IMR-90 (cell line): ENCODE measurements around the gene PARP2. TPM values are rescaled to one million over a fixed set of nuclear protein-coding genes. Genes with fewer than 3 reads are reported as not detected.

Experiments
- ATAC-seq: fragments of 200-7000 bp; cut with Tn5 transposase; 2 replicates; pipeline ENCODE4 v1.9.1; 2020; ENCODE audit warnings: low read depth, mild to moderate bottlenecking, moderate library complexity
- BruUV-seq: library from RNA; stranded (reverse); fragments of 400-500 nt; replicated peaks from 2 replicates; lab custom pipeline; 2021; lab: Mats Ljungman, UMichigan
- CTCF ChIA-PET: fragments of 300-600 bp; formaldehyde crosslinking; extraction: SDS; loops from one replicate; lab custom pipeline; 2021; ENCODE audit warnings: antibody characterized with exemption; lab: Yijun Ruan, JAX
- POLR2A ChIA-PET: fragments of 300-600 bp; sonication (Branson Sonifier 250); formaldehyde crosslinking; loops from one replicate; lab custom pipeline; 2022; ENCODE audit warnings: antibody characterized with exemption; ENCODE audit not compliant: unreplicated experiment; lab: Charles Lee
- DNase-seq: peaks from one replicate; pipeline ENCODE4 v3.0.0; 2013
- H2AFZ ChIP-seq: replicated peaks from 2 replicates; pipeline ENCODE3; 2013; ENCODE audit warnings: low read length, mild to moderate bottlenecking; ENCODE audit not compliant: poor library complexity
- H2AK5ac ChIP-seq: 2 replicates; pipeline ENCODE4 v1.6.1; 2013; ENCODE audit warnings: low read depth, low read length, inconsistent platforms
- H2AK9ac ChIP-seq: replicated peaks from 2 replicates; pipeline ENCODE3; 2013; ENCODE audit warnings: mild to moderate bottlenecking, low read depth, low read length, moderate library complexity; ENCODE audit not compliant: poor library complexity
- H2BK120ac ChIP-seq: 2 replicates; pipeline ENCODE4 v1.6.1; 2013; ENCODE audit warnings: low read depth, low read length, inconsistent platforms
- H2BK15ac ChIP-seq: 3 replicates; pipeline ENCODE4 v1.6.1; 2013; ENCODE audit warnings: low read depth, low read length, inconsistent platforms
- H2BK20ac ChIP-seq: 2 replicates; pipeline ENCODE4 v1.6.1; 2013; ENCODE audit warnings: low read depth, mild to moderate bottlenecking, inconsistent platforms, low read length, moderate library complexity
- H2BK5ac ChIP-seq: 2 replicates; pipeline ENCODE4 v1.6.1; 2013; ENCODE audit warnings: mild to moderate bottlenecking, low read depth, low read length, inconsistent platforms; ENCODE audit not compliant: poor library complexity, severe bottlenecking
- H3K14ac ChIP-seq: replicated peaks from 2 replicates; pipeline ENCODE4 v1.6.1; 2013; ENCODE audit warnings: low read depth, low read length, inconsistent platforms
- H3K18ac ChIP-seq: 2 replicates; pipeline ENCODE4 v1.6.1; 2013; ENCODE audit warnings: low read depth, low read length, control low read depth
- H3K23ac ChIP-seq: 2 replicates; pipeline ENCODE4 v1.6.1; 2013; ENCODE audit warnings: low read depth, low read length, inconsistent platforms
- H3K27ac ChIP-seq: 2 replicates; pipeline ENCODE4 v1.5.1; 2013; ENCODE audit warnings: mild to moderate bottlenecking, control low read depth, low read length; ENCODE audit not compliant: insufficient read depth
- H3K27me3 ChIP-seq: 2 replicates; pipeline ENCODE4 v1.6.1; 2013; ENCODE audit warnings: low read length; ENCODE audit not compliant: control insufficient read depth, insufficient read depth
- H3K36me3 ChIP-seq: 2 replicates; pipeline ENCODE4 v1.6.1; 2013; ENCODE audit warnings: low read length, mixed read lengths; ENCODE audit not compliant: control insufficient read depth, insufficient read depth
- H3K4ac ChIP-seq: 2 replicates; pipeline ENCODE4 v1.6.1; 2013; ENCODE audit warnings: low read depth, low read length, inconsistent platforms
- H3K4me1 ChIP-seq: 2 replicates; pipeline ENCODE4 v1.6.1; 2013; ENCODE audit warnings: low read length, mixed read lengths; ENCODE audit not compliant: control insufficient read depth, insufficient read depth
- H3K4me2 ChIP-seq: 2 replicates; pipeline ENCODE4 v1.6.1; 2013; ENCODE audit warnings: low read depth, mild to moderate bottlenecking, control low read depth, low read length, moderate library complexity
- H3K4me3 ChIP-seq: 2 replicates; pipeline ENCODE4 v1.5.1; 2013; ENCODE audit warnings: low read depth, mild to moderate bottlenecking, control low read depth, low read length, moderate library complexity; ENCODE audit not compliant: insufficient read depth
- H3K56ac ChIP-seq: 2 replicates; pipeline ENCODE4 v1.6.1; 2013; ENCODE audit warnings: low read length, inconsistent platforms; ENCODE audit not compliant: insufficient read depth; ENCODE audit errors: extremely low read depth
- H3K79me1 ChIP-seq, 2 experiments: 2 replicates each; pipeline ENCODE4 v1.6.1; 2013; ENCODE audit warnings: low read length in 2 of 2, inconsistent platforms in 1 of 2, low read depth in 1 of 2
- H3K9ac ChIP-seq: 2 replicates; pipeline ENCODE4 v1.6.1; 2013; ENCODE audit warnings: low read depth, low read length, control low read depth
- H3K9me1 ChIP-seq: 2 replicates; pipeline ENCODE4 v1.6.1; 2013; ENCODE audit warnings: low read length, inconsistent platforms; ENCODE audit not compliant: insufficient read depth
- H3K9me3 ChIP-seq: 2 replicates; pipeline ENCODE4 v1.6.1; 2013; ENCODE audit warnings: low read length; ENCODE audit not compliant: control insufficient read depth, insufficient read depth
- H4K20me1 ChIP-seq: 2 replicates; pipeline ENCODE4 v1.6.1; 2013; ENCODE audit warnings: low read length, inconsistent platforms; ENCODE audit not compliant: insufficient read depth
- H4K5ac ChIP-seq: 2 replicates; pipeline ENCODE4 v1.6.1; 2013; ENCODE audit warnings: mild to moderate bottlenecking, low read depth, low read length, control low read depth
- H4K8ac ChIP-seq, 2 experiments: 2 replicates each; pipeline ENCODE4 v1.6.1; 2013; ENCODE audit warnings: low read depth in 2 of 2, low read length in 2 of 2, control low read depth in 1 of 2, inconsistent platforms in 1 of 2
- H4K91ac ChIP-seq: 2 replicates; pipeline ENCODE4 v1.6.1; 2013; ENCODE audit warnings: low read depth, low read length, inconsistent platforms; ENCODE audit not compliant: insufficient read depth
- CEBPB ChIP-seq: IDR thresholded peaks from 2 replicates; pipeline ENCODE4 v1.6.1; 2012; ENCODE audit warnings: low read depth, low read length, improper control_type of control experiment
- CHD1 ChIP-seq: IDR thresholded peaks from 2 replicates; pipeline ENCODE4 v1.6.1; 2012; ENCODE audit warnings: low read depth, low read length, improper control_type of control experiment
- MAFK ChIP-seq: IDR thresholded peaks from 2 replicates; pipeline ENCODE4 v1.6.1; 2012; ENCODE audit warnings: low read depth, low read length, improper control_type of control experiment
- MAZ ChIP-seq: IDR thresholded peaks from 2 replicates; pipeline ENCODE4 v1.6.1; 2012; ENCODE audit warnings: low read depth, mild to moderate bottlenecking, low read length, improper control_type of control experiment, moderate library complexity, borderline replicate concordance
- MXI1 ChIP-seq: IDR thresholded peaks from 2 replicates; pipeline ENCODE4 v1.6.1; 2012; ENCODE audit warnings: low read depth, mild to moderate bottlenecking, low read length, moderate library complexity, borderline replicate concordance
- NFE2L2 ChIP-seq: fragments of 150-350 bp; IDR thresholded peaks from 2 replicates; pipeline ENCODE4 v1.6.1; 2016; ENCODE audit warnings: low read depth, mild to moderate bottlenecking, low read length
- RAD21 ChIP-seq: IDR thresholded peaks from 2 replicates; pipeline ENCODE4 v1.6.1; 2012; ENCODE audit warnings: low read length, improper control_type of control experiment
- SMC3 ChIP-seq: fragments of 150-350 bp; IDR thresholded peaks from 2 replicates; pipeline ENCODE4 v1.6.1; 2016; ENCODE audit warnings: low read depth, mild to moderate bottlenecking, antibody characterized with exemption, low read length, moderate library complexity
- WGBS, 2 experiments: methylation state at CpG; one replicate each; pipeline versions ENCODE4 v1.1.5 to v1.1.7; 2013; ENCODE audit warnings: missing lambda C conversion rate in 2 of 2; ENCODE audit not compliant: insufficient read length in 1 of 2; ENCODE audit errors: extremely low coverage in 2 of 2; 5-methylcytosine and 5-hydroxymethylcytosine counted together
- dilution Hi-C: fragments of 300-500 bp; cut with HindIII; formaldehyde crosslinking; loops from one replicate; pipeline ENCODE4 v1.14.3; 2018; ENCODE audit warnings: low sequenced_read_pairs; ENCODE audit not compliant: unreplicated experiment
- in situ Hi-C: fragments of 300-500 bp; cut with MboI; formaldehyde crosslinking; loops from 3 replicates; pipeline ENCODE4 v1.14.3; 2019; ENCODE audit warnings: low sequenced_read_pairs, inconsistent platforms, mixed read lengths
- intact Hi-C: fragments of 100-400 bp; cut with micrococcal nuclease; formaldehyde crosslinking; loops from 2 replicates; pipeline ENCODE4 v1.10.0; 2022
- polyA plus RNA-seq, 3 experiments: library from polyadenylated mRNA; depleted of rRNA; stranded (reverse); fragments of >200 nt; gene quantifications; 2 replicates each; pipeline ENCODE4 v1.2.3, GENCODE V29; 2012; ENCODE audit warnings: low replicate concordance in 1 of 3
- total RNA-seq: library from RNA; depleted of rRNA; stranded (reverse); fragments of >200 nt; gene quantifications from 2 replicates; pipeline ENCODE4 v1.2.3, GENCODE V29; 2012

Gene PARP2
- total and polyA plus RNA-seq, 2 of the 4 experiments (the other 2 are of a cell fraction): 11.7 to 19.1 TPM

DNA sequence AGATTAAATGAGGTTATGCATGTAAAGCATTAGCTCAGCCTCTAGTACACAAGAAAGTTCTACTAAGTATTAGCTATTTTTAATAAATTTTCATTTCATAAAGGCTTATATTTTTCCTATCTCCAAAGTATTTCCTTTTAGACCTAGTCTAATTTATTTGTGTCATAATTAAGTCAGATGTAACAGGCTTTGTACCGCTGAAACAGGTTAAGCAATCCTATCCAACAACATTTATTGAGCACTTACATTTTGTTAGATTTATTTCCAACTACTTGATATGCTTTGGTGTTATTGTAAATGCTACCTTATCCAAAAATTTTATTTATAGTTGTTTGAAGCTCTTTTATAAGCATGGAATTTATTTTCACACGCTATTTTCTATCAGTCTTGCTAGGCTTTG is 1.8 kb upstream of the PARP2 start:
- no peak overlapping the region for H3K27ac ChIP-seq
- WGBS, 2 experiments: no CpG with 5 or more reads among the region's 2 CpGs
- intact Hi-C loops: loop anchor here (2.0 kb wide), 3 partner anchors 71 to 341 kb away; partner anchors contain the start of gene TEP1

More for the DNA sequence above, 1.8 kb upstream of the PARP2 start:
- H3K4me3 ChIP-seq: no peak overlapping the region
- H2AK5ac ChIP-seq: no peak overlapping the region
- H4K20me1 ChIP-seq: peaks cover 3% of the 10 kb centered on the region; the same call in 1 of the 2 replicates
- no peak for TF ChIP-seq CEBPB
- no peak for TF ChIP-seq NFE2L2
- TF ChIP-seq SMC3: no peak
- TF ChIP-seq MXI1: no peak
- no peak for TF ChIP-seq MAFK
- no peak for TF ChIP-seq CHD1
- no peak for TF ChIP-seq MAZ
- no peak for TF ChIP-seq RAD21
- H3K18ac ChIP-seq: no peak overlapping the region
- no peak overlapping the region for H3K23ac ChIP-seq
- no peak overlapping the region for H2AFZ ChIP-seq
- no peak overlapping the region for H4K5ac ChIP-seq
- dilution Hi-C loops: no loop called here
- H3K9me1 ChIP-seq: no peaks in the 10 kb centered on the region
- no peak overlapping the region for H3K56ac ChIP-seq
- H4K8ac ChIP-seq: no peak overlapping the region
- ChIA-PET POLR2A (interaction anchor here (0.6 to 0.7 kb wide), 2 partner anchors 9 to 1194 kb away, joined by 3 to 11 read pairs; no protein-coding TSS in a partner anchor), CTCF (interaction anchor here (0.6 to 3.3 kb wide), 3 partner anchors 9 to 120 kb away, joined by 3 to 17 read pairs (median 3); no protein-coding TSS in a partner anchor)
- H2AK9ac ChIP-seq: no peak overlapping the region
- no peak overlapping the region for H2BK120ac ChIP-seq
- DNase-seq (no peak), ATAC-seq (no peak)
- no peaks in the 10 kb centered on the region for H3K9me3 ChIP-seq
- no TSS peak for BruUV-seq
- peaks cover 1% of the 10 kb centered on the region; the same call in 1 of the 2 replicates for H3K36me3 ChIP-seq
- H3K14ac ChIP-seq: no peak overlapping the region
- in situ Hi-C loops: loop anchor here (25.0 kb wide), 2 partner anchors 646 to 746 kb away; partner anchors contain the start of genes METTL17, SLC39A2 and ZNF219
- no peak overlapping the region; the same call in 1 of the 2 replicates for H3K4me2 ChIP-seq
- H4K91ac ChIP-seq: no peak overlapping the region
- no peak overlapping the region for H2BK5ac ChIP-seq
- no peaks in the 10 kb centered on the region for H3K4me1 ChIP-seq
- no peak overlapping the region for H2BK15ac ChIP-seq
- peaks cover 3 to 14% of the 10 kb centered on the region in 2 experiments; a peak in 2 of 4 replicates for H3K79me1 ChIP-seq
- H3K9ac ChIP-seq: no peak overlapping the region
- no peak overlapping the region for H2BK20ac ChIP-seq
- 0 out of 2 replicates have a peak, but pooled peaks cover 2% of the 10 kb centered on the region for H3K27me3 ChIP-seq
- H3K4ac ChIP-seq: no peak overlapping the region
